Caco-2 (cell line): ENCODE measurements around the gene DDN. TPM values are rescaled to one million over a fixed set of nuclear protein-coding genes. Genes with fewer than 3 reads are reported as not detected.

Experiments
- BruUV-seq: library from RNA; stranded (reverse); fragments of 400-500 nt; replicated peaks from 2 replicates; lab custom pipeline; 2021; lab: Mats Ljungman, UMichigan
- CTCF ChIA-PET: fragments of 300-600 bp; sonication (Branson Sonifier 250); formaldehyde crosslinking; loops from one replicate; lab custom pipeline; 2022; ENCODE audit warnings: antibody characterized with exemption; lab: Charles Lee
- POLR2A ChIA-PET: fragments of 300-600 bp; sonication (Branson Sonifier 250); formaldehyde crosslinking; loops from one replicate; lab custom pipeline; 2022; ENCODE audit warnings: antibody characterized with exemption; lab: Charles Lee
- DNase-seq, 2 experiments: peaks; one replicate each; pipeline versions ENCODE4 v3.0.0 to v3.0.0-alpha.2; 2020 to 2022
- H3K27me3 ChIP-seq: replicated peaks from 2 replicates; pipeline ENCODE4 v1.6.0; 2011; ENCODE audit warnings: low read length; ENCODE audit not compliant: control insufficient read depth, insufficient read depth
- H3K36me3 ChIP-seq: 2 replicates; pipeline ENCODE4 v1.5.1; 2011; ENCODE audit warnings: low read length; ENCODE audit not compliant: control insufficient read depth, insufficient read depth
- H3K4me1 ChIP-seq: fragments of 250-450 bp; sonication (Bioruptor Pico); 2 replicates; pipeline ENCODE4 v1.5.1; 2020; ENCODE audit warnings: mild to moderate bottlenecking
- H3K4me3 ChIP-seq: 2 replicates; pipeline ENCODE4 v1.5.1; 2011; ENCODE audit warnings: low read depth, mild to moderate bottlenecking, control low read depth, low read length
- H3K9me3 ChIP-seq: fragments of 250-450 bp; sonication (Bioruptor Pico); 2 replicates; pipeline ENCODE4 v1.5.1; 2020; ENCODE audit warnings: mild to moderate bottlenecking, moderate library complexity
- H3K27ac Mint-ChIP-seq: one replicate; pipeline ENCODE4 v1.8.0; 2022; ENCODE audit warnings: mixed read lengths; ENCODE audit not compliant: unreplicated experiment
- H3K27me3 Mint-ChIP-seq: one replicate; pipeline ENCODE4 v1.8.0; 2022; ENCODE audit warnings: mixed read lengths; ENCODE audit not compliant: insufficient read depth, unreplicated experiment
- H3K36me3 Mint-ChIP-seq: one replicate; pipeline ENCODE4 v1.8.0; 2022; ENCODE audit warnings: mild to moderate bottlenecking, mixed read lengths; ENCODE audit not compliant: insufficient read depth, unreplicated experiment
- H3K4me1 Mint-ChIP-seq: one replicate; pipeline ENCODE4 v1.8.0; 2022; ENCODE audit warnings: low read depth, mixed read lengths; ENCODE audit not compliant: unreplicated experiment
- H3K4me3 Mint-ChIP-seq: one replicate; pipeline ENCODE4 v1.8.0; 2022; ENCODE audit warnings: mild to moderate bottlenecking, moderate library complexity, mixed read lengths; ENCODE audit not compliant: unreplicated experiment
- H3K9me3 Mint-ChIP-seq: one replicate; pipeline ENCODE4 v1.8.0; 2022; ENCODE audit warnings: mixed read lengths; ENCODE audit not compliant: unreplicated experiment
- intact Hi-C: fragments of 100-400 bp; cut with micrococcal nuclease; formaldehyde crosslinking; loops from one replicate; pipeline ENCODE4 v1.10.0; 2022; ENCODE audit not compliant: unreplicated experiment
- total RNA-seq: library from RNA; stranded (reverse); gene quantifications from 2 replicates; pipeline ENCODE4 v1.2.3, GENCODE V29; 2022
- TF ChIP-seq, protein P1 (sequence below), 2 experiments: fragments of 200-600 bp in 1 of 2; IDR thresholded peaks; 1 replicate in 1 of 2; 2 replicates in 1 of 2; pipeline versions ENCODE4 v1.5.1 to v1.8.0; 2011 to 2022; ENCODE audit warnings: antibody characterized with exemption in 1 of 2, control low read depth in 1 of 2, inconsistent platforms in 1 of 2, low read depth in 1 of 2, low read length in 1 of 2, mild to moderate bottlenecking in 1 of 2, moderate library complexity in 1 of 2; ENCODE audit not compliant: insufficient read depth in 1 of 2, severe bottlenecking in 1 of 2, unreplicated experiment in 1 of 2

The DDN gene
- total RNA-seq, 1 experiment from 2014 or later: 1.9 TPM

DNA sequence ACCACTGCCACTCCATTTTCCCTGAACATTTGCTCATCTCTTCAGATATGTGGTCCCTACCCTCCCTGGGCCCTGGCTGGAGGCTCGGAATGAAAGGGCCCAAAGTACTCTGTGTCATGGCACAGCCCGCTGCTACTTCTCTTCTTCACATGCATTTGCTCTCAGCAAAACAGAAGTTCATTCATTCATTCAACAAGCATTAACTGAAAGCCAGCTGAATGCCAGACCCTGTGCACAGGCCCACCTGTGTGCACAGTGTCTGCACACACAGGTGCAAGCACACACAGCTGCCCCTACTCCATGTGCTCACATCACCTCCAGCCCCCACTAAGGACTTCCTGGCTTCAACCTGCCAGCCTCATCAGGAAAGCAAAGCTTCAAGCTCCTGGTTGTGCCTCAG lies 13.3 kb downstream of the DDN start:
- no peak for DNase-seq
- Histone ChIP-seq H3K27me3 (peaks cover 6% of the 10 kb centered on the region), H3K4me3 (no peak overlapping the region), H3K4me1 (no peaks in the 10 kb centered on the region; the same call in 1 of the 2 replicates), H3K36me3 (no peaks in the 10 kb centered on the region), H3K9me3 (no peaks in the 10 kb centered on the region)
- intact Hi-C loops: no loop called here
- peaks cover 11% of the 10 kb centered on the region for H3K36me3 Mint-ChIP-seq
- BruUV-seq: no TSS peak
- peaks cover 30% of the 10 kb centered on the region for H3K27me3 Mint-ChIP-seq
- no peak overlapping the region for H3K27ac Mint-ChIP-seq
- ChIA-PET POLR2A (interaction anchor here (0.5 kb wide), 1 partner anchor 134 kb away, joined by 5 read pairs; the partner anchor contains the start of gene DDX23), CTCF (interaction anchor here (1.4 kb wide), 1 partner anchor 11 kb away, joined by 6 read pairs; no protein-coding TSS in a partner anchor)
- H3K4me3 Mint-ChIP-seq: no peak overlapping the region
- no peaks in the 10 kb centered on the region for H3K9me3 Mint-ChIP-seq
- peaks cover 7% of the 10 kb centered on the region for H3K4me1 Mint-ChIP-seq
- TF ChIP-seq, protein P1, sequence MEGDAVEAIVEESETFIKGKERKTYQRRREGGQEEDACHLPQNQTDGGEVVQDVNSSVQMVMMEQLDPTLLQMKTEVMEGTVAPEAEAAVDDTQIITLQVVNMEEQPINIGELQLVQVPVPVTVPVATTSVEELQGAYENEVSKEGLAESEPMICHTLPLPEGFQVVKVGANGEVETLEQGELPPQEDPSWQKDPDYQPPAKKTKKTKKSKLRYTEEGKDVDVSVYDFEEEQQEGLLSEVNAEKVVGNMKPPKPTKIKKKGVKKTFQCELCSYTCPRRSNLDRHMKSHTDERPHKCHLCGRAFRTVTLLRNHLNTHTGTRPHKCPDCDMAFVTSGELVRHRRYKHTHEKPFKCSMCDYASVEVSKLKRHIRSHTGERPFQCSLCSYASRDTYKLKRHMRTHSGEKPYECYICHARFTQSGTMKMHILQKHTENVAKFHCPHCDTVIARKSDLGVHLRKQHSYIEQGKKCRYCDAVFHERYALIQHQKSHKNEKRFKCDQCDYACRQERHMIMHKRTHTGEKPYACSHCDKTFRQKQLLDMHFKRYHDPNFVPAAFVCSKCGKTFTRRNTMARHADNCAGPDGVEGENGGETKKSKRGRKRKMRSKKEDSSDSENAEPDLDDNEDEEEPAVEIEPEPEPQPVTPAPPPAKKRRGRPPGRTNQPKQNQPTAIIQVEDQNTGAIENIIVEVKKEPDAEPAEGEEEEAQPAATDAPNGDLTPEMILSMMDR (IDR thresholded peaks at IDR 0.05; ENCODE audit: insufficient read depth in 1 of 2, low read depth in 1 of 2, low read length in 1 of 2, severe bottlenecking in 1 of 2, unreplicated experiment in 1 of 2): no peak

DNA sequence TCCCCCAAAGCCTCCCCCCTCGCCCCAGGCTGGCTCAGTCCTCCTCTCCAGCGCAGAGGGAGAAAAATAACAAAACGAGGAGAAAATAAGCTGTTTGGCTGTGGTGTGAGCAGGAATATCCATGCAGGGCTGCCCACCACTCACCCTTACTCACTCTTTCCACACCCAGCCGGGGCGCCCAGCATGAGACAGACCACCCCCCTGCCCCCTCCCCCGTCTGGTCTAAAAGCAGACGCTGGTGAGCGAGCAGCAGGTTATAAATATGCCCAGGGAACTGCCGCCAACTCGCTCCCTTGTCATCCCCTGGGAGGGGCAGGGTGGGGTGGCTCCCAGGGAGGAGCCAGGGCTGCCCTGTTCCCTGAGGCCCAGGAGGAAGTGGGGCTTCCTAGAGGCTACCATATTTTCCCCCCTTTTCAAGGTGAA lies 13.7 kb downstream of the DDN start:
- Mint-ChIP-seq H3K36me3 (peaks cover 15% of the 10 kb centered on the region), H3K27me3 (peaks cover 30% of the 10 kb centered on the region), H3K4me3 (no peak overlapping the region), H3K27ac (no peak overlapping the region), H3K4me1 (peaks cover 7% of the 10 kb centered on the region), H3K9me3 (no peaks in the 10 kb centered on the region)
- POLR2A ChIA-PET: interaction anchor here (0.5 kb wide), 1 partner anchor 133 kb away, joined by 5 read pairs; the partner anchor contains the start of gene DDX23
- H3K4me3 ChIP-seq: no peak overlapping the region
- CTCF ChIA-PET: interaction anchor here (1.4 kb wide), 1 partner anchor 12 kb away, joined by 6 read pairs; no protein-coding TSS in a partner anchor
- no peaks in the 10 kb centered on the region for H3K9me3 ChIP-seq
- H3K27me3 ChIP-seq: peaks cover 6% of the 10 kb centered on the region
- intact Hi-C loops: no loop called here
- TF ChIP-seq, protein P1 (IDR thresholded peaks at IDR 0.05; ENCODE audit: insufficient read depth in 1 of 2, low read depth in 1 of 2, low read length in 1 of 2, severe bottlenecking in 1 of 2, unreplicated experiment in 1 of 2): no peak
- DNase-seq: no peak
- H3K4me1 ChIP-seq: no peaks in the 10 kb centered on the region; the same call in 1 of the 2 replicates
- BruUV-seq: no TSS peak
- H3K36me3 ChIP-seq: no peaks in the 10 kb centered on the region

DNA sequence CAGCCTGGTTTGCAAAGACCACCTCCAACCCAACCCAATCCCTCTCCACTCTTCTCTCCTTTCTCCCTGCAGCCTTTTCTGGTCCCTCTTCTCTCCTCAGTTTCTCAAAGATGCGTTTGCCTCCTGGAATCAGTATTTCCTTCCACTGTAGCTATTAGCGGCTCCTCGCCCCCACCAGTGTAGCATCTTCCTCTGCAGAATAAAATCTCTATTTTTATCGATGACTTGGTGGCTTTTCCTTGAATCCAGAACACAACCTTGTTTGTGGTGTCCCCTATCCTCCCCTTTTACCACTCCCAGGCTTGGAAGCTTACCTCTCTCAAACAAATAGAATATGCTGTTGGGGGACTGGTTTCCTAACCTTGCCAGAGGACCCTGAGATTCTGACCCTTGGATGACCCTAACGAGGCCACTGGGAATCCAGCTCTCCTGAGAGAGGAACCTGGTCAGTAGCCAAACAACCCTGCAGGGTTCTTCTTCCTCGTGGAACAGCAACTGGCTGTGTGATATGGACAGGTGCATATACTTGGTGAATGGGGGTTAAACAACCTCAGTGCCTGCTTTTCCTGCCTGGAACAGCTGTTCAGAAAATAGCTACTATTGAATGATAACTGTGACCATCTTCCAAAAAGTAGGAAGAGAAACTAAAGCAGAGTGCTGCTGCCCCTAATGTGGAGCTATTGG lies 16.6 kb downstream of the DDN start:
- no peak for DNase-seq
- Mint-ChIP-seq H3K36me3 (peaks cover 22% of the 10 kb centered on the region), H3K27me3 (peaks cover 29% of the 10 kb centered on the region), H3K27ac (no peak overlapping the region), H3K9me3 (no peaks in the 10 kb centered on the region), H3K4me3 (peak overlapping the region; percentile 80), H3K4me1 (peaks cover 11% of the 10 kb centered on the region)
- ChIA-PET CTCF (interaction anchor here (0.7 to 7.8 kb wide), 4 partner anchors 12 to 130 kb away, joined by 3 to 90 read pairs (median 8); partner anchors contain the start of gene DDN), POLR2A (no interaction called here)
- no peaks in the 10 kb centered on the region for H3K9me3 ChIP-seq
- BruUV-seq: no TSS peak
- TF ChIP-seq, protein P1 (IDR thresholded peaks at IDR 0.05; ENCODE audit: insufficient read depth in 1 of 2, low read depth in 1 of 2, low read length in 1 of 2, severe bottlenecking in 1 of 2, unreplicated experiment in 1 of 2): no peak
- peaks cover 14% of the 10 kb centered on the region for H3K27me3 ChIP-seq
- no peaks in the 10 kb centered on the region for H3K36me3 ChIP-seq
- intact Hi-C loops: no loop called here
- H3K4me1 ChIP-seq: peaks cover 17% of the 10 kb centered on the region
- H3K4me3 ChIP-seq: no peak overlapping the region
